OCI-LY7 (cell line): ENCODE measurements around the gene COA3.

ENCODE experiments used
- CTCF ChIP-seq: fragments of 200-600 bp; sonication (generic); conservative IDR thresholded peaks from 2 replicates; pipeline ENCODE4 v1.5.1; 2014; ENCODE audit warnings: mild to moderate bottlenecking, antibody characterized with exemption, low read length, moderate library complexity, mixed read lengths
- EZH2phosphoT487 ChIP-seq: fragments of 200-600 bp; sonication (generic); IDR thresholded peaks from 2 replicates; pipeline ENCODE4 v1.6.1; 2018; ENCODE audit warnings: low read depth, borderline replicate concordance, mild to moderate bottlenecking, mixed run types, antibody characterized with exemption, low read length, moderate library complexity, mixed read lengths

- no peak for TF ChIP-seq CTCF
- TF ChIP-seq EZH2phosphoT487: no peak
Observed at GRCh38 chr17:42841975-42842685, 43.6 kb upstream of the COA3 start.
